ENCODE data around the gene CAVIN2. TPM values are rescaled to one million over a fixed set of nuclear protein-coding genes. Genes with fewer than 3 reads are reported as not detected.

The CAVIN2 gene
- total and polyA plus RNA-seq, 9 of the 15 experiments (the other 6 are each of a cell fraction or from before 2014, with no cell fraction given) = 20.6 to 92.4 (median 69.0) TPM

DNA sequence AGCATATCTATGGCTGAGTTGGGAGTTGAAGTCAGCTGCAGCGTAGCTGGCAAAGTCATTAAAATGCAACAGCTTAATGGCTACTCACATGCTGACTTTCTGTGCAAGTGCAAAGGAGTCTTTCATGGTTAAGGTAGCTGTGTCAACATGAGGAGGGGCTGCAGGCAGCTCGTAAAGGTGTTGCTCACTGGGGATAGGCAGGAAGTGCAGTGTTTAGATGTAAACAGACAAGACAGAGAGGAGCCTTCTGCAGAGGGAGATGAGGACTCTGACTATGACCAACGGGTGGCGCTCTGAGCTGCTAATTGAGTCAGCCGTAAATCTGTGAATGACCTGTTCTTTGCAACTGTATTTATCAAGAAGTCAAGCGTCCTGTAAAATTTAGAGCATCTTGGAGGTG lies 22.3 kb upstream of the CAVIN2 start (continued):
- TF ChIP-seq, protein P1, sequence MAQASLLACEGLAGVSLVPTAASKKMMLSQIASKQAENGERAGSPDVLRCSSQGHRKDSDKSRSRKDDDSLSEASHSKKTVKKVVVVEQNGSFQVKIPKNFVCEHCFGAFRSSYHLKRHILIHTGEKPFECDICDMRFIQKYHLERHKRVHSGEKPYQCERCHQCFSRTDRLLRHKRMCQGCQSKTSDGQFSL (CRISPR knock-in tag; IDR thresholded peaks at IDR 0.05) = no peak
- TF ChIP-seq, protein P1 (tag; IDR thresholded peaks at IDR 0.05) = no peak
- peak; percentile 38 for TF ChIP-seq MEIS2 (IDR thresholded peaks at IDR 0.05; ENCODE audit: partially characterized antibody)
- TF ChIP-seq NFIC (IDR thresholded peaks at IDR 0.05) = no peak
- TF ChIP-seq ZC3H4 (CRISPR knock-in tag; IDR thresholded peaks at IDR 0.05; ENCODE audit: borderline replicate concordance) = no peak
- TF ChIP-seq JUN (IDR thresholded peaks at IDR 0.05; ENCODE audit: borderline replicate concordance, low read depth, low read length) = no peak
- no peak for TF ChIP-seq JUN (CRISPR knock-in tag; IDR thresholded peaks at IDR 0.05; ENCODE audit: borderline replicate concordance)
- no peak for TF ChIP-seq TSC22D4 (tag; IDR thresholded peaks at IDR 0.05)
- TF ChIP-seq JUNB (CRISPR knock-in tag; conservative IDR thresholded peaks at IDR 0.05) = no peak
- peak; percentile 72; the same call in 1 of the 2 replicates for TF ChIP-seq CTBP1 (IDR thresholded peaks at IDR 0.05; ENCODE audit: borderline replicate concordance)
- TF ChIP-seq, protein P2, sequence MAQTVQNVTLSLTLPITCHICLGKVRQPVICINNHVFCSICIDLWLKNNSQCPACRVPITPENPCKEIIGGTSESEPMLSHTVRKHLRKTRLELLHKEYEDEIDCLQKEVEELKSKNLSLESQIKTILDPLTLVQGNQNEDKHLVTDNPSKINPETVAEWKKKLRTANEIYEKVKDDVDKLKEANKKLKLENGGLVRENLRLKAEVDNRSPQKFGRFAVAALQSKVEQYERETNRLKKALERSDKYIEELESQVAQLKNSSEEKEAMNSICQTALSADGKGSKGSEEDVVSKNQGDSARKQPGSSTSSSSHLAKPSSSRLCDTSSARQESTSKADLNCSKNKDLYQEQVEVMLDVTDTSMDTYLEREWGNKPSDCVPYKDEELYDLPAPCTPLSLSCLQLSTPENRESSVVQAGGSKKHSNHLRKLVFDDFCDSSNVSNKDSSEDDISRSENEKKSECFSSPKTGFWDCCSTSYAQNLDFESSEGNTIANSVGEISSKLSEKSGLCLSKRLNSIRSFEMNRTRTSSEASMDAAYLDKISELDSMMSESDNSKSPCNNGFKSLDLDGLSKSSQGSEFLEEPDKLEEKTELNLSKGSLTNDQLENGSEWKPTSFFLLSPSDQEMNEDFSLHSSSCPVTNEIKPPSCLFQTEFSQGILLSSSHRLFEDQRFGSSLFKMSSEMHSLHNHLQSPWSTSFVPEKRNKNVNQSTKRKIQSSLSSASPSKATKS (CRISPR knock-in tag; IDR thresholded peaks at IDR 0.05) = no peak
- TF ChIP-seq SMAD4 (CRISPR knock-in tag; conservative IDR thresholded peaks at IDR 0.05) = no peak
- no peak for TF ChIP-seq ZNF699 (CRISPR knock-in tag; IDR thresholded peaks at IDR 0.05; ENCODE audit: insufficient replicate concordance)

Measured in K562 (cell line).